ENCODE measurements around the gene CSF3. TPM values are rescaled to one million over a fixed set of nuclear protein-coding genes. Genes with fewer than 3 reads are reported as not detected.

Gene CSF3
- total and polyA plus RNA-seq, 3 donors from 2014 or later = 0.80 to 3.6 (median 2.4) TPM

DNA sequence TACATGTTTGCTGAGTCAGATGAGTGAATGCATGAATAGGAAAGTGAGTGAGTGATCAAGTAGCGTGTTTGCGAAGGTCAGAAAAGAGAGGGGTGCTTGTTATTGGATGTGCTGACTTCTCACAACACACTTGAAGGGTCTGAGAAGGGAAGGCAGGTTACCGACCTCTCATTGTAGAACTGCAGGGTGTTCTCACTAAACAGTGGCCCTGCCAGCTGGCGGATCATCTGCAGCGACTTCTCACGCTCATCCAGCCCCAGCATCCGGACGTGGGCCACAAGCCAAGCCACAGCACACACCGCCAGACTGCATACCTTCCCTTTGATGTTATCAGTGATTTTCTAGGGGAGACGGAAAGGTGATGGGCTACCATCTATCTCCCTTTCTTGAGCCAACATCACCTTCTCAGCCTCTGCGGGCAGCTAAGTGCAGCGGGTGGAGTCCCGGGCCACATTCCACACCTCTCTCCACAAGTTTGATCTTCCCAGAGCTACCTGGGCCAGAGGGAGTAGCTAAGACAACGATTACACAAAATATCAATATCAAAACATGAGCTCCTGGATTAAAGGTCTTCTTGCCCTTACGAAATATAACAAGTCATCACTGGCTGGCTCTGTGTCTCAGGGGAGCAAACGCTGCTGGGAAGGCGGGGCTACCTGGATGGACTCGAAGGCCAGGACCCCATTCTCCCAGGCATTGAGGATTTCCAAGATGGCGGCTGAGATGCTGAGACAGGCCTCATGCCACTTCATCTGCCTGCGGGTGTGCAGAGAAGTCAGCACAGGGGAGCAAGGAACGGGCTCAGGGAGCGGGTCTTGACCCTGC is 11.0 kb downstream of the CSF3 start:
- Histone ChIP-seq H3K36me3 (ENCODE audit: low read depth, missing control alignments) (no peaks in the 10 kb centered on the region), H3K9me3 (no peaks in the 10 kb centered on the region), H3K27ac (no peak overlapping the region), H3K27me3 (no peaks in the 10 kb centered on the region), H3K4me3 (no peak overlapping the region), H3K4me1 (peaks cover 23% of the 10 kb centered on the region)
- intact Hi-C loops (cut with DNase I; ENCODE audit: low total_unique reads) = no loop called here
- WGBS, 2 donors = 66 to 69% methylated on average over 22 of the region's 22 CpGs
- TF ChIP-seq, protein P1, sequence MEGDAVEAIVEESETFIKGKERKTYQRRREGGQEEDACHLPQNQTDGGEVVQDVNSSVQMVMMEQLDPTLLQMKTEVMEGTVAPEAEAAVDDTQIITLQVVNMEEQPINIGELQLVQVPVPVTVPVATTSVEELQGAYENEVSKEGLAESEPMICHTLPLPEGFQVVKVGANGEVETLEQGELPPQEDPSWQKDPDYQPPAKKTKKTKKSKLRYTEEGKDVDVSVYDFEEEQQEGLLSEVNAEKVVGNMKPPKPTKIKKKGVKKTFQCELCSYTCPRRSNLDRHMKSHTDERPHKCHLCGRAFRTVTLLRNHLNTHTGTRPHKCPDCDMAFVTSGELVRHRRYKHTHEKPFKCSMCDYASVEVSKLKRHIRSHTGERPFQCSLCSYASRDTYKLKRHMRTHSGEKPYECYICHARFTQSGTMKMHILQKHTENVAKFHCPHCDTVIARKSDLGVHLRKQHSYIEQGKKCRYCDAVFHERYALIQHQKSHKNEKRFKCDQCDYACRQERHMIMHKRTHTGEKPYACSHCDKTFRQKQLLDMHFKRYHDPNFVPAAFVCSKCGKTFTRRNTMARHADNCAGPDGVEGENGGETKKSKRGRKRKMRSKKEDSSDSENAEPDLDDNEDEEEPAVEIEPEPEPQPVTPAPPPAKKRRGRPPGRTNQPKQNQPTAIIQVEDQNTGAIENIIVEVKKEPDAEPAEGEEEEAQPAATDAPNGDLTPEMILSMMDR (IDR thresholded peaks at IDR 0.05) = no peak
- no peak for TF ChIP-seq POLR2A (IDR thresholded peaks at IDR 0.05)
- no peak for DNase-seq

DNA sequence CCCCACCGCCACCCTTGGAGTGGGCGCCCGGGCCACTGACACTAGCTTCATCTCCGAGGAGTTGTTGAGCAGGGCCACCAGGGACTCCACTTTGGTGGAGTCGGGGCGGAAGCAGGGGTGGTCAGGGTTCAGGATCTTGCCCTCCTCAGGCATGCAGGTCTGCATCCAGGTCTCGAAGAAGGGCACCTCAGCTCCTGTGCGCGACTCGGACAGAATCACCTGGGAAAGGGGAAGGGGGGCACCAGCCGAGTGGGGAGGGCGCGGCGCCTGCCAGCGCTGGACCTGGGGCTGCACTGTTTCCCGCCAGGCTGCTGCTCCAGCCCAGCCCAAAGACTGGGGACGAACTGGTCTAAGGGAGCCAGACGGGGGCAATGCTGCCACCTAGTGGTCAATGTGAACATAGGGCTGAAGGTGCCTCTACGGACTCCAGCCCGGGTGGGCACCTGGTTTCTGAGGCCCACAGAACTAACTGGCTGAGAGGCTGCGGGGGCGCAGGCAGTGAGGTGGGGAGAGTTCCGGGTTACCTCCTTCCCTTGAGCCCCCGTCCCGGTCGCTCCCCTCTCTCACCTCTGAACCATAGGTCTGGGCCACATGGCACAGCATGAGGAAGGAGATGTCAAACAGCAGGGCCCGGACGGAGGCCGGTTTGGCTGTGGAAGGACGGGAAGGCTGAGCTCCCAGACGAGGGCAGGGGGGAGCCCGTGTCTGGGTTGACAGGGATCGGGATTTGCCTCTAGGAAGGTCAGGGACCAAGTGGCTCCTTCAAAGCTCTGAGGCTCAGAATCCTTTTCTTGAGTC is 11.8 kb downstream of the CSF3 start:
- DNase-seq = peak; percentile 88
- H3K27ac ChIP-seq = no peak overlapping the region
- no peaks in the 10 kb centered on the region for H3K36me3 ChIP-seq (ENCODE audit: low read depth, missing control alignments)
- intact Hi-C loops (cut with DNase I; ENCODE audit: low total_unique reads) = no loop called here
- WGBS, 2 donors = 23 to 25% methylated on average over 24 to 31 of the region's 33 CpGs
- H3K4me1 ChIP-seq = peaks cover 15% of the 10 kb centered on the region
- no peak overlapping the region for H3K4me3 ChIP-seq
- no peaks in the 10 kb centered on the region for H3K9me3 ChIP-seq
- TF ChIP-seq POLR2A (IDR thresholded peaks at IDR 0.05) = no peak
- TF ChIP-seq, protein P1 (IDR thresholded peaks at IDR 0.05) = peak; percentile 87 to 96 (median 88)
- H3K27me3 ChIP-seq = no peaks in the 10 kb centered on the region

DNA sequence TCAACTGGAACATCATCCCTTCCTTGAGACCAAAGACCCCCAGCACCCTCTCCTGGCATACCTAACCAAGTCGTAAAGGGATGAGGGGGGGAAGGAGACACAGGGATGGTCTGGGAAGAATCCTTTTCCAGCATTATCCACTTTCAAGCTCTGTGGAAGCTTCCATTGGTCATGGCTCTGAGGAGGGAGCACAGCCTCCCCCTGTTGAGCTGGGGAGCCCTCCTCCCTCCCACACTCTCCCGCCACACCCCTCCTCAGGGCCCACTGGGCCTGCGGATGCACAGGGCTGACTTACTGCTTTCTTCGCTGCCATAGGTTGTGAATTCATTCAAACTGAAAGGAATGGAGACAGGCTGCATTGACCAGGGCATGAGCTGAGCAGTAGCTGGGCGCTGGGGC is 12.4 kb downstream of the CSF3 start:
- TF ChIP-seq POLR2A (IDR thresholded peaks at IDR 0.05) = no peak
- TF ChIP-seq, protein P1 (IDR thresholded peaks at IDR 0.05) = no peak
- no peak overlapping the region for H3K4me3 ChIP-seq
- intact Hi-C loops (cut with DNase I; ENCODE audit: low total_unique reads) = no loop called here
- peaks cover 11% of the 10 kb centered on the region for H3K4me1 ChIP-seq
- DNase-seq = no peak
- no peaks in the 10 kb centered on the region for H3K27me3 ChIP-seq
- no peaks in the 10 kb centered on the region for H3K36me3 ChIP-seq (ENCODE audit: low read depth, missing control alignments)
- 70 to 84% methylated on average over 4 to 5 of the region's 5 CpGs for WGBS, 2 donors
- no peak overlapping the region for H3K27ac ChIP-seq
- H3K9me3 ChIP-seq = no peaks in the 10 kb centered on the region

DNA sequence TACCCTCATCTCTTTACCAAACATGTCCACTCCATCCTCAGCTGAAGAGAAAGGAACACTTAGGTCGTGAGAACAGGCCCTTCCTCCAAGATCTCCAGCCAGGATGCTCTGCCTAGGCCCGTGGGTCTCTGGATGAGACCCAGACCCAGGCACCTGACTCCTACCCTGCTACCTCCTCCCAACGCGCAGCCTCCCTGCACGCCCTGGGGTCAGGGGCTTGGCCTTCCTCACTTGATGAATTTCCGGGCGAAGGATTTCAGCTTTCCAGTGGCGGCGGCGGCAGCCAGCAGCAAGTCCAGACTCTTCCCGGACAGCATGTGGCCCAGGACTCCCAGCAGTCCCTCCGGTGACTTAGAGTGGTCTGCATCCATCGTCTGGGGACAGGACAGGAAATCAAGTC is 13.4 kb downstream of the CSF3 start:
- H3K36me3 ChIP-seq (ENCODE audit: low read depth, missing control alignments) = no peaks in the 10 kb centered on the region
- intact Hi-C loops (cut with DNase I; ENCODE audit: low total_unique reads) = no loop called here
- H3K4me3 ChIP-seq = no peak overlapping the region
- no peak for TF ChIP-seq POLR2A (IDR thresholded peaks at IDR 0.05)
- TF ChIP-seq, protein P1 (IDR thresholded peaks at IDR 0.05) = no peak
- peaks cover 11% of the 10 kb centered on the region for H3K4me1 ChIP-seq
- no peak for DNase-seq
- H3K27me3 ChIP-seq = no peaks in the 10 kb centered on the region
- no peak overlapping the region for H3K27ac ChIP-seq
- WGBS, 2 donors = 85 to 93% methylated on average over 13 of the region's 13 CpGs
- no peaks in the 10 kb centered on the region for H3K9me3 ChIP-seq

Measured in testis (tissue), 3 donors.